22Rv1 (cell line): ENCODE measurements around the gene PSMG3.

Source experiments
- H3K27ac ChIP-seq: fragments of 450-650 bp; 2 replicates; pipeline ENCODE4 v1.5.1; 2017
- CTCF ChIP-seq: fragments of 450-650 bp; IDR thresholded peaks from 2 replicates; pipeline ENCODE4 v1.5.1; 2017; ENCODE audit warnings: mild to moderate bottlenecking
- ZFX ChIP-seq: fragments of 450-650 bp; IDR thresholded peaks from 2 replicates; pipeline ENCODE4 v1.6.1; 2017; ENCODE audit warnings: antibody characterized with exemption, borderline replicate concordance

Gene PSMG3

GRCh38 chr7:1591876-1592275, 22.0 kb upstream of the PSMG3 start:
- TF ChIP-seq CTCF (no peak), ZFX (no peak)
- no peak overlapping the region for H3K27ac ChIP-seq

DNA sequence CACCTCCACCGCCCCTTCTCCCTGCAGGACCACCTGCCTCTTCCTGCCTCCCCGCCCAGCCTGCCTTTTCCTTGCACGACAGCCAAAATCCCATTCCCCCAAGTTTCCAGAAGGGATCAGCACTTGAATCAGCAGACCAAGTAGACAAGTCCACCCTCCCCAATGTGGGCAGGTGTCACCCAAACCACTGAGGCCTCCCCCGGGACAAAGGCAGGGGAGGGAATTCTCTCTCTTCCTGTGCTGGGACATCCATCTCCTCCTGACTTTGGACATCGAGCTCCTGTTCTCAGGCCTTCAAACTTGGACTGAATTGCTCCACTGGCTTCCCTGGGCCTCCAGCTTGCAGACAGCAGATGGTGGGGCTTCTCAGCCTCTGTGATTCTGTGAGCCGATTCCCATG, 21.6 kb upstream of the PSMG3 start:
- TF ChIP-seq ZFX = no peak
- TF ChIP-seq CTCF = no peak
- H3K27ac ChIP-seq = no peak overlapping the region

DNA sequence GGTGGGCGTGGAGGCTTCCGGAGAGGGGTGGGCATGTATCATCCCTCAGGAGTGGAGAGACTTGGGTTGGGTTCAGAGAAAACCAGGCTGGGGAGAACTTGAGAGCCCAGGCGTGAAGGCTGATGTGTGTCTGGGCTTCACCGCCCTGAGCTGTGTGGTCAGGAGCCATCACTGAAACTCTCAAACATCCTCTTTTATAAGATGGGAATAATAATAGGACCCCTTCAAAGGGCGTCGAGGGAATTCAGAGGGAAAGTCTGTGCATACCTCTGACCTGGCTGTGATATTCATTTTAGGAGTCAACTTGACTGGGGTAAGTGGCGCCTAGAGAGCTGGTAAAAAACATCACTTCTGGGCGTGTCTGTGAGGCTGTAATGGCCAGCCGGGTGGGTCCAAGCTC, 21.1 kb upstream of the PSMG3 start:
- no peak overlapping the region for H3K27ac ChIP-seq
- TF ChIP-seq ZFX = no peak
- no peak for TF ChIP-seq CTCF

GRCh38 chr7:1590476-1590875, 20.6 kb upstream of the PSMG3 start:
- TF ChIP-seq ZFX (no peak), CTCF (no peak)
- no peak overlapping the region for H3K27ac ChIP-seq

DNA sequence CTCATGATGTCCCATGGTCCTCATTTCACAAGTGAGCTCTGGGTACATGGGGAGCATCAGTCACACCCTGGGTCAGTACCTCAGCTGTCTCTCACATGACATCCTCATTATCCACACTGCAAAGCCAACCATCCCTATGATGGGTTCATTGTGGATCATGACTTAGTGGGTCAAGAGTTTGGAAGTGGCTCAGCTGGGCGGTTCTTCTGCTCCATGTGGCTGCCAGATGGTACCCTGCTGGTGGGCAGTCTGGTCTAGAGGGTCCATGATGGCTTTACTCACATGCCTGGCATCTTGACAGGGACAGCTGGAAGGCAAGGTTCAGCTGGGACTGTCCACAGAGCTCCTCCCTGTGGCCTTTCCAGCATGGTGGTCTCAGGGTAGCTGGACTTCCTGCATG, 19.1 kb upstream of the PSMG3 start:
- TF ChIP-seq CTCF (no peak), ZFX (no peak)
- no peak overlapping the region for H3K27ac ChIP-seq

- H3K27ac ChIP-seq = no peak overlapping the region
- no peak for TF ChIP-seq CTCF
- no peak for TF ChIP-seq ZFX
Measured at GRCh38 chr7:1587738-1588137, 17.9 kb upstream of the PSMG3 start.

- no peak for TF ChIP-seq ZFX
- no peak for TF ChIP-seq CTCF
- no peak overlapping the region for H3K27ac ChIP-seq
Measured at GRCh38 chr7:1586827-1587705, 17.2 kb upstream of the PSMG3 start.
